GM06990 (cell line): ENCODE data around the gene THSD7B.

Source experiments
- DNase-seq: peaks from one replicate; pipeline ENCODE4 v3.0.0-alpha.2; 2011; ENCODE audit not compliant: insufficient read length; ENCODE audit errors: extremely low read depth
- H3K27me3 ChIP-seq: replicated peaks from 2 replicates; pipeline ENCODE4 v1.6.0; 2011; ENCODE audit warnings: low read length; ENCODE audit not compliant: control insufficient read depth, insufficient read depth
- H3K36me3 ChIP-seq: 2 replicates; pipeline ENCODE4 v1.5.1; 2011; ENCODE audit warnings: low read length; ENCODE audit not compliant: control insufficient read depth, insufficient read depth
- H3K4me3 ChIP-seq: replicated peaks from 2 replicates; pipeline ENCODE4 v1.5.1; 2011; ENCODE audit warnings: low read depth, mild to moderate bottlenecking, control low read depth, low read length
- TF ChIP-seq, protein P1 (sequence below): IDR thresholded peaks from 2 replicates; pipeline ENCODE4 v1.5.1; 2011; ENCODE audit warnings: low read length, control low read depth, mild to moderate bottlenecking, inconsistent platforms; ENCODE audit not compliant: insufficient read depth, poor library complexity, severe bottlenecking

THSD7B gene

DNA sequence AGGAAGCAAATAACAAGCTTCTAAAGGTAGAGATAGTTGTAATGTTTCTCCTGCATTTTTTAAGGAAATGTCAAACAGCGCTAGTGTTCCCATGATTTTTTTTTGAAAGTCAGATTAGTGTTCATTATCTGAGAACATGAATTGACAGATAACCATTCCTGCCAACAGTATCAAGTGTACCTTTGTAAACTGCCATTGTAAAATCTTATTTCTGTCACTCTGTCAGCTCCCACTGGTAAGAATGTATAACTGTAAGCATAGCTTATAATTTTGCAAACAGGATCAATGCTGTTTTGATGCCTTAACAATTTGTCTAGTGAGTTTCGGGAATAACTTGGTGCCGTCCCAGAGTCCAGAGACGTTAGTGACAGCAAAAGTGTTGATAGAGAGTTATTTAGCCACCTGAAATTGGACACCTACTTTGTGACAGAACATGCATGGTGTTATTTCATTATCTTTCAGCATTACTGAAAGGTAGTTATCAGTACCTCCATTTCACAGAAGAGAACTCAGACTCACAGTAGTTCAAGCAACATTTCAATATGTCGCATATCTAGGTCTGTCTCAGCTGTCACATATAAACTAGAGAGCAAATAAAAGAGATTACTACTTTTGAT, 221.4 kb downstream of the THSD7B start:
- no peak overlapping the region for H3K4me3 ChIP-seq
- H3K27me3 ChIP-seq, result no peaks in the 10 kb centered on the region
- no peak for DNase-seq
- TF ChIP-seq, protein P1, sequence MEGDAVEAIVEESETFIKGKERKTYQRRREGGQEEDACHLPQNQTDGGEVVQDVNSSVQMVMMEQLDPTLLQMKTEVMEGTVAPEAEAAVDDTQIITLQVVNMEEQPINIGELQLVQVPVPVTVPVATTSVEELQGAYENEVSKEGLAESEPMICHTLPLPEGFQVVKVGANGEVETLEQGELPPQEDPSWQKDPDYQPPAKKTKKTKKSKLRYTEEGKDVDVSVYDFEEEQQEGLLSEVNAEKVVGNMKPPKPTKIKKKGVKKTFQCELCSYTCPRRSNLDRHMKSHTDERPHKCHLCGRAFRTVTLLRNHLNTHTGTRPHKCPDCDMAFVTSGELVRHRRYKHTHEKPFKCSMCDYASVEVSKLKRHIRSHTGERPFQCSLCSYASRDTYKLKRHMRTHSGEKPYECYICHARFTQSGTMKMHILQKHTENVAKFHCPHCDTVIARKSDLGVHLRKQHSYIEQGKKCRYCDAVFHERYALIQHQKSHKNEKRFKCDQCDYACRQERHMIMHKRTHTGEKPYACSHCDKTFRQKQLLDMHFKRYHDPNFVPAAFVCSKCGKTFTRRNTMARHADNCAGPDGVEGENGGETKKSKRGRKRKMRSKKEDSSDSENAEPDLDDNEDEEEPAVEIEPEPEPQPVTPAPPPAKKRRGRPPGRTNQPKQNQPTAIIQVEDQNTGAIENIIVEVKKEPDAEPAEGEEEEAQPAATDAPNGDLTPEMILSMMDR, result no peak
- no peaks in the 10 kb centered on the region for H3K36me3 ChIP-seq

DNA sequence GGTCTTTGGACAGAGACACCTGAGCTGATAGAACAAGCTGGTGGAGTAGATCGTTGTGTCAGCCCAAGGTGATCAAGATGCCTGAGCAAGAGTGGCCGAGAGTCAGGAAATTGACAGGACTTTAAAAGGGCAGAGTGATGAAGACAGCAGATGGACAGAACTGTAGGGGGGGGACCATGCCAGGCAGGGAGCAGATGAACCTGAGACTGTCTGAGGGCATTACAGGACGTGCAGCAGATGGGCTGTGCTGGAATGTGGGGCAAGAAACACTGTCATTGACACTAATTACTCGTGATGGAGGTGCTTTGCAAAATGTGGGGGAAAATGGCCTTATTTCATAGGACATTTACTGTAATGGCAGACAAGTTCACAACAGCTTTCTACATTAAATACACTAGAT, 225.0 kb downstream of the THSD7B start:
- TF ChIP-seq, protein P1, result no peak
- H3K27me3 ChIP-seq, result no peaks in the 10 kb centered on the region

DNA sequence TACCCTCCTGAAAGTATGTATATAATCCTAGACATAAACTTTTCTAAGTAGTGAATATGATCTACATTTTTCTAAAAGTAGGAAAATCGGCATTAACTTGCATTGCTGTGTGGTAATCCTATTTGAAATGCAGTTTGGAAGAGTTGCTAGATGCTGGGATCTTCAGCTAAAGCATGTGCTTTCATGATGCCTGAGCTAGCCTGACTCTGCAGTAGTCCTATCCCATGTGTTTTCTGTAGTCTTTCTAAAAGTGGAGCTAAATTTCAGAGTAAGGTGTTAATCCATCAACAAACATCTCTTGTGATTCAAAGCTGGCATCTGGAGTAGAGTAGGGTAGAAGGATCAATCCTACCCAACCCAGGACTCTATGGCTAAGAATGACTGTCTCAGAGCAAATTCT, 229.4 kb downstream of the THSD7B start:
- no peak overlapping the region for H3K4me3 ChIP-seq

More for the DNA sequence above, 225.0 kb downstream of the THSD7B start:
- no peak for DNase-seq
- Histone ChIP-seq H3K4me3 (no peak overlapping the region), H3K36me3 (no peaks in the 10 kb centered on the region)

DNA sequence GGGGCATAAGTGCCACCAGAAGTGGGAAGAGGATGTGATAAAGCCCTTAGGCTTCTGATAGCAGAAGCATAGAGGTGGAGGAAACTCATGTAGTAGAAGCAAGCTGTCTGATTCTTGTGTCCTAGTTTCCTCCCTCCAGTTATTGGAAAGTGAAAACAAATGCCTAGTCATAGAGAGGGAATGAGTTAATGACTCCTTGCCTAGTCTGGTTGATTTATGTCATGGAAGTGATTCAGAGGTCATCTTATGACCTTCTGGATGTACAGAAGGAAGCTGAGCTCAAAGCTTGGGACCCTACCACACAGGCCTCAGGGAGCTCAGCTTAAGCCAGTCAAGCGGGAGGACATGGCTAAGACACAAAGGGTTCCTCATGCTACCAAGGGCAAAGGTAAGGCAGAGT, 232.2 kb downstream of the THSD7B start:
- DNase-seq, result no peak
- TF ChIP-seq, protein P1, result no peak
- Histone ChIP-seq H3K27me3 (no peaks in the 10 kb centered on the region; the same call in 1 of the 2 replicates), H3K36me3 (no peaks in the 10 kb centered on the region), H3K4me3 (no peak overlapping the region)

More for the DNA sequence above, 229.4 kb downstream of the THSD7B start:
- H3K36me3 ChIP-seq, result no peaks in the 10 kb centered on the region
- TF ChIP-seq, protein P1, result no peak
- H3K27me3 ChIP-seq, result no peaks in the 10 kb centered on the region; the same call in 1 of the 2 replicates
- DNase-seq, result no peak

DNA sequence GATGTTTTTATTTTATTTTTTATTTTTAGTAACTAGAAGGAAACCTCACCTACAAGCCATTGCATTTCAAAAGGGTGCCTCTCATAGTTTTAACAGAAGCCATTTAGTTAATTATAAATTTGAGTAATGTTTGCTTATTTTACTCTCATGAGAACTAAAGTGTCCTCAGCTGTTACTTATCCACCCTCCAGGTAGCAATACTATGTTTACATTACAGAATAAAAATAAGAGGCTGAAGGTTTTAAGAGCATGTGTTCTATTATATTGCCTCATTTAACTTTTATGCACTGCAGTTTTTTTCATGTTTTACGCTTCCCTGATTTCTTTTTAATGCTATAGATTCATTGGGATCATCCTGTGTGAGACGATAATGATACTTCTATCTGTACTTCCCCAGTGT, 235.5 kb downstream of the THSD7B start:
- H3K4me3 ChIP-seq, result no peak overlapping the region
- TF ChIP-seq, protein P1, result no peak
- no peak for DNase-seq
- no peaks in the 10 kb centered on the region for H3K36me3 ChIP-seq
- no peaks in the 10 kb centered on the region; the same call in 1 of the 2 replicates for H3K27me3 ChIP-seq

DNA sequence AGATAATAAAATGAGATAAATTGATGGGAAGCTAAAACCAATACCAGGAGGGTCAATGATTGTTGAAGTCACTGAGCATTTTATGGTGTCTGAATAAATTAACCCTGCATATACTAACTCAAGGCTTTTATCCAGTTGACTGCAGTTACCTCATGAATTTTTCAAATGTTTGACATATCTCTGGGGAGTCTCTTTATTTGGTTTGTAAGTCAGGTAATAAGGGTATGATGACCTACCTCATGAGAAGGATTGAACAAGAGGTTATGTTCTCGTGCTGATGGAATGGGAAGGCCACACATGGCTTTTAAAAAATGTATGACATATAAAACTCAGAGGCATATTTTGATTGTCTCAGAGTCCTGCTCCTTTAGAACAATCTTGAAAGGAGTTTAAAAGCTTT, 237.6 kb downstream of the THSD7B start:
- TF ChIP-seq, protein P1, result no peak
- no peaks in the 10 kb centered on the region for H3K36me3 ChIP-seq
- DNase-seq, result no peak
- no peaks in the 10 kb centered on the region for H3K27me3 ChIP-seq
- H3K4me3 ChIP-seq, result no peak overlapping the region
